ENCODE measurements around the gene TEKT5.

- TF ChIP-seq, protein P1, sequence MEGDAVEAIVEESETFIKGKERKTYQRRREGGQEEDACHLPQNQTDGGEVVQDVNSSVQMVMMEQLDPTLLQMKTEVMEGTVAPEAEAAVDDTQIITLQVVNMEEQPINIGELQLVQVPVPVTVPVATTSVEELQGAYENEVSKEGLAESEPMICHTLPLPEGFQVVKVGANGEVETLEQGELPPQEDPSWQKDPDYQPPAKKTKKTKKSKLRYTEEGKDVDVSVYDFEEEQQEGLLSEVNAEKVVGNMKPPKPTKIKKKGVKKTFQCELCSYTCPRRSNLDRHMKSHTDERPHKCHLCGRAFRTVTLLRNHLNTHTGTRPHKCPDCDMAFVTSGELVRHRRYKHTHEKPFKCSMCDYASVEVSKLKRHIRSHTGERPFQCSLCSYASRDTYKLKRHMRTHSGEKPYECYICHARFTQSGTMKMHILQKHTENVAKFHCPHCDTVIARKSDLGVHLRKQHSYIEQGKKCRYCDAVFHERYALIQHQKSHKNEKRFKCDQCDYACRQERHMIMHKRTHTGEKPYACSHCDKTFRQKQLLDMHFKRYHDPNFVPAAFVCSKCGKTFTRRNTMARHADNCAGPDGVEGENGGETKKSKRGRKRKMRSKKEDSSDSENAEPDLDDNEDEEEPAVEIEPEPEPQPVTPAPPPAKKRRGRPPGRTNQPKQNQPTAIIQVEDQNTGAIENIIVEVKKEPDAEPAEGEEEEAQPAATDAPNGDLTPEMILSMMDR (conservative IDR thresholded peaks at IDR 0.05), result no peak
- no peak for TF ChIP-seq EZH2 (IDR thresholded peaks at IDR 0.05; ENCODE audit: low read depth)
These were observed 47.4 kb downstream of the TEKT5 start for GRCh38 chr16:10647264-10647720.

Data from PC-9 (cell line).